H1 (cell line): ENCODE measurements around the gene HDAC10. TPM values are rescaled to one million over a fixed set of nuclear protein-coding genes. Genes with fewer than 3 reads are reported as not detected.

Source experiments
- CREB1 ChIP-seq: IDR thresholded peaks from 2 replicates; pipeline ENCODE4 v1.6.1; 2012; ENCODE audit warnings: inconsistent platforms
- JUN ChIP-seq: IDR thresholded peaks from 2 replicates; pipeline ENCODE4 v1.6.1; 2011; ENCODE audit warnings: low read depth, mild to moderate bottlenecking, improper control_type of control experiment, low read length
- TEAD4 ChIP-seq: IDR thresholded peaks from 2 replicates; pipeline ENCODE4 v1.6.1; 2012; ENCODE audit warnings: low read depth, low read length, inconsistent platforms, mixed read lengths
- polyA plus RNA-seq, 7 experiments: library from polyadenylated mRNA; depleted of rRNA in 3 of 7; stranded (reverse) in 5 of 7; unstranded in 2 of 7; fragments of >200 nt in 5 of 7; fragments of 200-250 nt in 2 of 7; gene quantifications; 1 replicate in 5 of 7; 2 replicates in 1 of 7; 4 replicates in 1 of 7; pipeline versions ENCODE4 v1.2.1 to v1.2.3, GENCODE V29; 2011 to 2013; ENCODE audit warnings: missing spikeins in 2 of 7, mixed read lengths in 2 of 7
- total RNA-seq: library from RNA; stranded (reverse); fragmentation: NEBNext Ultra II Directional; extraction: Animal tissue kit (Norgen Biotek cat#: 25700); gene quantifications from 2 replicates; pipeline ENCODE4 v1.2.1, GENCODE V29; 2021
- TF ChIP-seq, protein P1 (sequence below): IDR thresholded peaks from 2 replicates; pipeline ENCODE4 v1.6.1; 2011; ENCODE audit warnings: low read length, improper control_type of control experiment

Gene HDAC10
- total and polyA plus RNA-seq, 2 of the 8 experiments (the other 6 are each of a cell fraction or from before 2014, with no cell fraction given): 11.2 to 26.4 TPM

DNA sequence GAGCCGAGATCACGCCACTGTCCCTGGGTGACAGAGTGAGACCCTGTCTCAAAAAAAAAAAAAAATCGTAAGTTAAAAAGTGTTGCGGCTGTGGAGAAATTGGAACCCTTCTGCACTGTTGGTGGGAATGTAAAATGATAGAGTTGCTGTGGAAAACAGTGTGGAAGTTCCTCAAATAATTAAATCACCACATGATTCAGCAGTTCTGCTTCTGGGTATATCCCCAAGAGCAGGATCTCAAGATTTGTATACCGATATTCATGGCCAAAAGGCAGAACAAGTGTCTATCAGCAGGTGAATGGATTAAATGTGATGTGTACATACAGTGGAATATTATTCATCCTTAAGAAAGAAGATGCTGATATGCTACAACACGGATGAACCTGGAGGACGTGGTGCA lies 46.5 kb downstream of the HDAC10 start (continued):
- TF ChIP-seq, protein P1, sequence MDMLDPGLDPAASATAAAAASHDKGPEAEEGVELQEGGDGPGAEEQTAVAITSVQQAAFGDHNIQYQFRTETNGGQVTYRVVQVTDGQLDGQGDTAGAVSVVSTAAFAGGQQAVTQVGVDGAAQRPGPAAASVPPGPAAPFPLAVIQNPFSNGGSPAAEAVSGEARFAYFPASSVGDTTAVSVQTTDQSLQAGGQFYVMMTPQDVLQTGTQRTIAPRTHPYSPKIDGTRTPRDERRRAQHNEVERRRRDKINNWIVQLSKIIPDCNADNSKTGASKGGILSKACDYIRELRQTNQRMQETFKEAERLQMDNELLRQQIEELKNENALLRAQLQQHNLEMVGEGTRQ: no peak
- TF ChIP-seq JUN (no peak), CREB1 (no peak), TEAD4 (no peak)
